HL-60/S4 treated with phorbol 12-myristate 13-acetate at 8.2 ng/mL for 4 days and 3 days (cell line): Measurements from ENCODE around the gene ZNF445.
"Not testable (repeated sequence)": the region's sequence is repeated elsewhere in the genome, so short reads cannot be mapped to it uniquely, and the experiment has no call there.

Source experiments
- in situ Hi-C: fragments of 300-500 bp; cut with MboI; formaldehyde crosslinking; loops from 2 replicates; pipeline ENCODE4 v1.15.0; 2022; ENCODE audit warnings: low sequenced_read_pairs

The ZNF445 gene

GRCh38 chr3:44477312-44478030 lies at the start of gene ZNF445:
ZNF445 (minus strand) TSS chr3:44477670; CDS start chr3:44455549, 22,121 bp downstream.
- in situ Hi-C loops: no loop called here

- in situ Hi-C loops: no loop called here
These were observed 47.6 kb upstream of the ZNF445 start for GRCh38 chr3:44525060-44525459.

GRCh38 chr3:44522494-44522933 lies 45.0 kb upstream of the ZNF445 start:
- in situ Hi-C loops: no loop called here

- in situ Hi-C loops: no loop called here
These were observed 44.3 kb upstream of the ZNF445 start for GRCh38 chr3:44521721-44522120.

- in situ Hi-C loops: no loop called here
These were observed 41.3 kb upstream of the ZNF445 start for GRCh38 chr3:44518782-44519156.

- in situ Hi-C loops: no loop called here
These were observed 38.8 kb upstream of the ZNF445 start for GRCh38 chr3:44516230-44516629.

GRCh38 chr3:44513513-44513912 lies 36.0 kb upstream of the ZNF445 start:
- in situ Hi-C loops: no loop called here

- in situ Hi-C loops: no loop called here
These were observed 33.7 kb upstream of the ZNF445 start for GRCh38 chr3:44511238-44511566.

GRCh38 chr3:44510000-44510368 lies 32.5 kb upstream of the ZNF445 start:
- in situ Hi-C loops: no loop called here

- in situ Hi-C loops: no loop called here
These were observed 32.0 kb upstream of the ZNF445 start for GRCh38 chr3:44509393-44509921.

GRCh38 chr3:44506961-44507360 lies 29.5 kb upstream of the ZNF445 start:
- in situ Hi-C loops: no loop called here

- in situ Hi-C loops: no loop called here
These were observed 29.1 kb upstream of the ZNF445 start for GRCh38 chr3:44506556-44506955.

GRCh38 chr3:44504566-44504965 lies 27.1 kb upstream of the ZNF445 start:
- in situ Hi-C loops: no loop called here

- in situ Hi-C loops: not testable (repeated sequence)
These were observed 25.7 kb upstream of the ZNF445 start for GRCh38 chr3:44503178-44503577.

- in situ Hi-C loops: no loop called here
These were observed 24.5 kb upstream of the ZNF445 start for GRCh38 chr3:44501971-44502370.

GRCh38 chr3:44499899-44500168 lies 22.4 kb upstream of the ZNF445 start:
- in situ Hi-C loops: not testable (repeated sequence)

- in situ Hi-C loops: no loop called here
These were observed 21.9 kb upstream of the ZNF445 start for GRCh38 chr3:44499149-44499898.

- in situ Hi-C loops: no loop called here
These were observed 18.4 kb upstream of the ZNF445 start for GRCh38 chr3:44495636-44496415.

GRCh38 chr3:44492496-44492895 lies 15.0 kb upstream of the ZNF445 start:
- in situ Hi-C loops: no loop called here

GRCh38 chr3:44482721-44483120 lies 5.3 kb upstream of the ZNF445 start:
- in situ Hi-C loops: no loop called here

- in situ Hi-C loops: no loop called here
These were observed 1.2 kb upstream of the ZNF445 start for GRCh38 chr3:44478606-44479094.

- in situ Hi-C loops: no loop called here
These were observed 592 bp upstream of the ZNF445 start for GRCh38 chr3:44478055-44478468.
